Measurements from ENCODE around the gene ADSL.

DNA sequence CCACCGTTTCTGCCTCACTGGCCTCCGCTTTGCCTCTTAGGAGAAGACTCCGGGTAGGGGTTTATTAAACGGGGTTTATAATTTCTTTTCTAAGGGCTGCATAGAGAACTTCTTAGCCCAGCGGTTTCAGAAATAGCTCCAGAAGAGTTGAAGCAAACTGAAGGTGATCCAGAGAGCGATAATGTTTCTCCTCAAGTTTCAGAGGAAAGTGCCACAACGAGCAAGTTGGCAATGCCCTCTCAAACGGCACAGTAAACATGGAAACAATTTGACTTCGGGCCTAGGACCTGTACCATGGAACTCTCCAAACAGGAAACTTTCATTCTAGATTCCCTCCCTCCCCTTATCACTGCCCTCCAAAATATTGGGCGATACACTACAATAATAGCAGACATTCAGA, 1.0 kb downstream of the ADSL start:
- TF ChIP-seq, protein P1, sequence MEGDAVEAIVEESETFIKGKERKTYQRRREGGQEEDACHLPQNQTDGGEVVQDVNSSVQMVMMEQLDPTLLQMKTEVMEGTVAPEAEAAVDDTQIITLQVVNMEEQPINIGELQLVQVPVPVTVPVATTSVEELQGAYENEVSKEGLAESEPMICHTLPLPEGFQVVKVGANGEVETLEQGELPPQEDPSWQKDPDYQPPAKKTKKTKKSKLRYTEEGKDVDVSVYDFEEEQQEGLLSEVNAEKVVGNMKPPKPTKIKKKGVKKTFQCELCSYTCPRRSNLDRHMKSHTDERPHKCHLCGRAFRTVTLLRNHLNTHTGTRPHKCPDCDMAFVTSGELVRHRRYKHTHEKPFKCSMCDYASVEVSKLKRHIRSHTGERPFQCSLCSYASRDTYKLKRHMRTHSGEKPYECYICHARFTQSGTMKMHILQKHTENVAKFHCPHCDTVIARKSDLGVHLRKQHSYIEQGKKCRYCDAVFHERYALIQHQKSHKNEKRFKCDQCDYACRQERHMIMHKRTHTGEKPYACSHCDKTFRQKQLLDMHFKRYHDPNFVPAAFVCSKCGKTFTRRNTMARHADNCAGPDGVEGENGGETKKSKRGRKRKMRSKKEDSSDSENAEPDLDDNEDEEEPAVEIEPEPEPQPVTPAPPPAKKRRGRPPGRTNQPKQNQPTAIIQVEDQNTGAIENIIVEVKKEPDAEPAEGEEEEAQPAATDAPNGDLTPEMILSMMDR (IDR thresholded peaks at IDR 0.05) = no peak
- TF ChIP-seq EZH2 (IDR thresholded peaks at IDR 0.05) (no peak), EZH2phosphoT487 (IDR thresholded peaks at IDR 0.05) (no peak)
